ENCODE results near the gene SNRK. TPM values are rescaled to one million over a fixed set of nuclear protein-coding genes. Genes with fewer than 3 reads are reported as not detected.

SNRK gene
- total and polyA plus RNA-seq, 2 experiments from 2014 or later: 5.5 to 18.8 TPM

DNA sequence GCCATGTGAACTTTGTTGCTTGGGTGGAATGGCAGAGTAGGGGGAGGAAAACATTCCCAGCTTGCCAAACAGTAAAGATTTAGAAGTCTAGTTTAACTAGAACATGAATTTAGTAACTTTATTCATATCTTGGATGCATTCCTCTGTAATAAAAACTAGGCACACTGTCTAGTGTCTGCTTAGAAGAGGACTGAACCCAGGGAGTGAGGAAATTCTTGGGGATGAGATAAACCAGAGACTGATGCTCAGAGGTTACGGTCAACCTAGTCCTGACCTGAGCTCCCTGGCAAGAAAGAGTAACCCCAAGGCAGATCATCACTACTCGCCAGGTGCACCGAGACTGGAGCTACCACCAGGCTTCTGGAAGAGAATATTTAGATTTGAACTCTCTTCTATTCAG, 58.2 kb downstream of the SNRK start:
- Histone ChIP-seq H3K4me1 (ENCODE audit: insufficient read depth) (peaks cover 11% of the 10 kb centered on the region; the same call in 1 of the 2 replicates), H2AFZ (no peak overlapping the region), H3K4me3 (no peak overlapping the region), H3K79me2 (replicated peaks; ENCODE audit: insufficient read depth) (no peaks in the 10 kb centered on the region), H4K20me1 (replicated peaks; ENCODE audit: insufficient read depth) (no peaks in the 10 kb centered on the region; the same call in 1 of the 2 replicates), H3K27me3 (ENCODE audit: insufficient read depth) (no peaks in the 10 kb centered on the region), H3F3A (replicated peaks; ENCODE audit: low read depth) (no peaks in the 10 kb centered on the region), H3K36me3 (ENCODE audit: insufficient read depth) (no peaks in the 10 kb centered on the region; the same call in 1 of the 2 replicates), H3K9me2 (ENCODE audit: insufficient read depth) (no peaks in the 10 kb centered on the region), H3K27ac (ENCODE audit: low read depth) (no peak overlapping the region), H3K4me2 (no peak overlapping the region)
- ATAC-seq: no peak
- H3K4me3 Mint-ChIP-seq: no peak overlapping the region
- peaks cover 36% of the 10 kb centered on the region for H3K4me1 Mint-ChIP-seq
- TF ChIP-seq CREB1 (CRISPR knock-in tag; IDR thresholded peaks at IDR 0.05; ENCODE audit: low read depth): no peak
- TF ChIP-seq STAT1 (IDR thresholded peaks at IDR 0.05; ENCODE audit: unreplicated experiment): no peak
- no peak for TF ChIP-seq ZNF331 (CRISPR knock-in tag; IDR thresholded peaks at IDR 0.05; ENCODE audit: low read depth)
- no peak for TF ChIP-seq ZNF114 (CRISPR knock-in tag; IDR thresholded peaks at IDR 0.05)
- TF ChIP-seq EZH2phosphoT487 (IDR thresholded peaks at IDR 0.05; ENCODE audit: unreplicated experiment): no peak
- TF ChIP-seq NANOG (IDR thresholded peaks at IDR 0.05; ENCODE audit: borderline replicate concordance): no peak
- TF ChIP-seq, protein P1, sequence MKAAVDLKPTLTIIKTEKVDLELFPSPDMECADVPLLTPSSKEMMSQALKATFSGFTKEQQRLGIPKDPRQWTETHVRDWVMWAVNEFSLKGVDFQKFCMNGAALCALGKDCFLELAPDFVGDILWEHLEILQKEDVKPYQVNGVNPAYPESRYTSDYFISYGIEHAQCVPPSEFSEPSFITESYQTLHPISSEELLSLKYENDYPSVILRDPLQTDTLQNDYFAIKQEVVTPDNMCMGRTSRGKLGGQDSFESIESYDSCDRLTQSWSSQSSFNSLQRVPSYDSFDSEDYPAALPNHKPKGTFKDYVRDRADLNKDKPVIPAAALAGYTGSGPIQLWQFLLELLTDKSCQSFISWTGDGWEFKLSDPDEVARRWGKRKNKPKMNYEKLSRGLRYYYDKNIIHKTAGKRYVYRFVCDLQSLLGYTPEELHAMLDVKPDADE (IDR thresholded peaks at IDR 0.05): no peak
- TF ChIP-seq, protein P2, sequence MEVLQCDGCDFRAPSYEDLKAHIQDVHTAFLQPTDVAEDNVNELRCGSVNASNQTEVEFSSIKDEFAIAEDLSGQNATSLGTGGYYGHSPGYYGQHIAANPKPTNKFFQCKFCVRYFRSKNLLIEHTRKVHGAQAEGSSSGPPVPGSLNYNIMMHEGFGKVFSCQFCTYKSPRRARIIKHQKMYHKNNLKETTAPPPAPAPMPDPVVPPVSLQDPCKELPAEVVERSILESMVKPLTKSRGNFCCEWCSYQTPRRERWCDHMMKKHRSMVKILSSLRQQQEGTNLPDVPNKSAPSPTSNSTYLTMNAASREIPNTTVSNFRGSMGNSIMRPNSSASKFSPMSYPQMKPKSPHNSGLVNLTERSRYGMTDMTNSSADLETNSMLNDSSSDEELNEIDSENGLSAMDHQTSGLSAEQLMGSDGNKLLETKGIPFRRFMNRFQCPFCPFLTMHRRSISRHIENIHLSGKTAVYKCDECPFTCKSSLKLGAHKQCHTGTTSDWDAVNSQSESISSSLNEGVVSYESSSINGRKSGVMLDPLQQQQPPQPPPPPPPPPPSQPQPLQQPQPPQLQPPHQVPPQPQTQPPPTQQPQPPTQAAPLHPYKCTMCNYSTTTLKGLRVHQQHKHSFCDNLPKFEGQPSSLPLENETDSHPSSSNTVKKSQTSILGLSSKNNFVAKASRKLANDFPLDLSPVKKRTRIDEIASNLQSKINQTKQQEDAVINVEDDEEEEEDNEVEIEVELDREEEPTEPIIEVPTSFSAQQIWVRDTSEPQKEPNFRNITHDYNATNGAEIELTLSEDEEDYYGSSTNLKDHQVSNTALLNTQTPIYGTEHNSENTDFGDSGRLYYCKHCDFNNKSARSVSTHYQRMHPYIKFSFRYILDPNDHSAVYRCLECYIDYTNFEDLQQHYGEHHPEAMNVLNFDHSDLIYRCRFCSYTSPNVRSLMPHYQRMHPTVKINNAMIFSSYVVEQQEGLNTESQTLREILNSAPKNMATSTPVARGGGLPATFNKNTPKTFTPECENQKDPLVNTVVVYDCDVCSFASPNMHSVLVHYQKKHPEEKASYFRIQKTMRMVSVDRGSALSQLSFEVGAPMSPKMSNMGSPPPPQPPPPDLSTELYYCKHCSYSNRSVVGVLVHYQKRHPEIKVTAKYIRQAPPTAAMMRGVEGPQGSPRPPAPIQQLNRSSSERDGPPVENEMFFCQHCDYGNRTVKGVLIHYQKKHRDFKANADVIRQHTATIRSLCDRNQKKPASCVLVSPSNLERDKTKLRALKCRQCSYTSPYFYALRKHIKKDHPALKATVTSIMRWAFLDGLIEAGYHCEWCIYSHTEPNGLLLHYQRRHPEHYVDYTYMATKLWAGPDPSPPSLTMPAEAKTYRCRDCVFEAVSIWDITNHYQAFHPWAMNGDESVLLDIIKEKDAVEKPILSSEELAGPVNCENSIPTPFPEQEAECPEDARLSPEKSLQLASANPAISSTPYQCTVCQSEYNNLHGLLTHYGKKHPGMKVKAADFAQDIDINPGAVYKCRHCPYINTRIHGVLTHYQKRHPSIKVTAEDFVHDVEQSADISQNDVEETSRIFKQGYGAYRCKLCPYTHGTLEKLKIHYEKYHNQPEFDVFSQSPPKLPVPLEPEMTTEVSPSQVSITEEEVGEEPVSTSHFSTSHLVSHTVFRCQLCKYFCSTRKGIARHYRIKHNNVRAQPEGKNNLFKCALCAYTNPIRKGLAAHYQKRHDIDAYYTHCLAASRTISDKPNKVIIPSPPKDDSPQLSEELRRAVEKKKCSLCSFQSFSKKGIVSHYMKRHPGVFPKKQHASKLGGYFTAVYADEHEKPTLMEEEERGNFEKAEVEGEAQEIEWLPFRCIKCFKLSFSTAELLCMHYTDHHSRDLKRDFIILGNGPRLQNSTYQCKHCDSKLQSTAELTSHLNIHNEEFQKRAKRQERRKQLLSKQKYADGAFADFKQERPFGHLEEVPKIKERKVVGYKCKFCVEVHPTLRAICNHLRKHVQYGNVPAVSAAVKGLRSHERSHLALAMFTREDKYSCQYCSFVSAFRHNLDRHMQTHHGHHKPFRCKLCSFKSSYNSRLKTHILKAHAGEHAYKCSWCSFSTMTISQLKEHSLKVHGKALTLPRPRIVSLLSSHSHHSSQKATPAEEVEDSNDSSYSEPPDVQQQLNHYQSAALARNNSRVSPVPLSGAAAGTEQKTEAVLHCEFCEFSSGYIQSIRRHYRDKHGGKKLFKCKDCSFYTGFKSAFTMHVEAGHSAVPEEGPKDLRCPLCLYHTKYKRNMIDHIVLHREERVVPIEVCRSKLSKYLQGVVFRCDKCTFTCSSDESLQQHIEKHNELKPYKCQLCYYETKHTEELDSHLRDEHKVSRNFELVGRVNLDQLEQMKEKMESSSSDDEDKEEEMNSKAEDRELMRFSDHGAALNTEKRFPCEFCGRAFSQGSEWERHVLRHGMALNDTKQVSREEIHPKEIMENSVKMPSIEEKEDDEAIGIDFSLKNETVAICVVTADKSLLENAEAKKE (CRISPR knock-in tag; IDR thresholded peaks at IDR 0.05): no peak
- TF ChIP-seq, protein P3, sequence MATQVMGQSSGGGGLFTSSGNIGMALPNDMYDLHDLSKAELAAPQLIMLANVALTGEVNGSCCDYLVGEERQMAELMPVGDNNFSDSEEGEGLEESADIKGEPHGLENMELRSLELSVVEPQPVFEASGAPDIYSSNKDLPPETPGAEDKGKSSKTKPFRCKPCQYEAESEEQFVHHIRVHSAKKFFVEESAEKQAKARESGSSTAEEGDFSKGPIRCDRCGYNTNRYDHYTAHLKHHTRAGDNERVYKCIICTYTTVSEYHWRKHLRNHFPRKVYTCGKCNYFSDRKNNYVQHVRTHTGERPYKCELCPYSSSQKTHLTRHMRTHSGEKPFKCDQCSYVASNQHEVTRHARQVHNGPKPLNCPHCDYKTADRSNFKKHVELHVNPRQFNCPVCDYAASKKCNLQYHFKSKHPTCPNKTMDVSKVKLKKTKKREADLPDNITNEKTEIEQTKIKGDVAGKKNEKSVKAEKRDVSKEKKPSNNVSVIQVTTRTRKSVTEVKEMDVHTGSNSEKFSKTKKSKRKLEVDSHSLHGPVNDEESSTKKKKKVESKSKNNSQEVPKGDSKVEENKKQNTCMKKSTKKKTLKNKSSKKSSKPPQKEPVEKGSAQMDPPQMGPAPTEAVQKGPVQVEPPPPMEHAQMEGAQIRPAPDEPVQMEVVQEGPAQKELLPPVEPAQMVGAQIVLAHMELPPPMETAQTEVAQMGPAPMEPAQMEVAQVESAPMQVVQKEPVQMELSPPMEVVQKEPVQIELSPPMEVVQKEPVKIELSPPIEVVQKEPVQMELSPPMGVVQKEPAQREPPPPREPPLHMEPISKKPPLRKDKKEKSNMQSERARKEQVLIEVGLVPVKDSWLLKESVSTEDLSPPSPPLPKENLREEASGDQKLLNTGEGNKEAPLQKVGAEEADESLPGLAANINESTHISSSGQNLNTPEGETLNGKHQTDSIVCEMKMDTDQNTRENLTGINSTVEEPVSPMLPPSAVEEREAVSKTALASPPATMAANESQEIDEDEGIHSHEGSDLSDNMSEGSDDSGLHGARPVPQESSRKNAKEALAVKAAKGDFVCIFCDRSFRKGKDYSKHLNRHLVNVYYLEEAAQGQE (IDR thresholded peaks at IDR 0.05; ENCODE audit: unreplicated experiment): no peak
- H3K27ac Mint-ChIP-seq: no peak overlapping the region
- H3K9me3 Mint-ChIP-seq: no peaks in the 10 kb centered on the region
- peaks cover 38% of the 10 kb centered on the region for H3K36me3 Mint-ChIP-seq (ENCODE audit: low read depth)
- DNase-seq (ENCODE audit: low spot score): no peak
- peaks cover 13% of the 10 kb centered on the region for H3K27me3 Mint-ChIP-seq (ENCODE audit: insufficient read depth, low read depth, poor library complexity)

Measured in GM23338 (cell line).